ENCODE results near the gene RASGRP4.

Gene RASGRP4

DNA sequence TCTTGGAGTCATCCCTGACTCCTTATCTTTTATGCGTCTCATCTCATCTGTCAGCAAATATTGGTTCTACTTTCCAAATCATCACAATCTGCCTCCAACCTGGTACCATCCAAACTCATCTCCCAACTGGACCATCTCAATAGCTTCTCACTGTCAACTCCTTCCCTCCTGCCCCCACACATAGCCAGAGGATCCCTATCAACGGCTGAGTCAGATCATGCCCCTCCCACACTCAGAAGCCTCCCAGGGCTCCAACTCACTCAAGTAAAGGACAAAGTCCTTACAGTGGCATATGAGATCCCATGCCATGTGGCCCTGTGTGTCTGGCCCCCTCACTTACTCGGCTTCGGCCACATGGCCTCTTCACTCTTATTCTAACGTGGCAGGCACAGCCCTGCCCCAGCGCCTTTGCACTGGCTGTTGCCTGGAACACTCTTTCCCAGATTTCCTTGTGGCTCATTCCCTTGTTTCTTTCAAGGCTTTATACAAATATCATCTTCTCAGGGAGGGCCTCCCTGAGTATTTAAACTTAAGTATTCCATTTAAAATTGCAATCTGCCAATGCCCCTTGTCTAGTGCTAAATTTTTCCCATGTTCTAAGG, 33.2 kb downstream of the RASGRP4 start:
- in situ Hi-C loops (cut with MboI; ENCODE audit: low sequenced_read_pairs): loop anchor here (10.0 kb wide), 1 partner anchor 232 kb away; no protein-coding TSS in a partner anchor

DNA sequence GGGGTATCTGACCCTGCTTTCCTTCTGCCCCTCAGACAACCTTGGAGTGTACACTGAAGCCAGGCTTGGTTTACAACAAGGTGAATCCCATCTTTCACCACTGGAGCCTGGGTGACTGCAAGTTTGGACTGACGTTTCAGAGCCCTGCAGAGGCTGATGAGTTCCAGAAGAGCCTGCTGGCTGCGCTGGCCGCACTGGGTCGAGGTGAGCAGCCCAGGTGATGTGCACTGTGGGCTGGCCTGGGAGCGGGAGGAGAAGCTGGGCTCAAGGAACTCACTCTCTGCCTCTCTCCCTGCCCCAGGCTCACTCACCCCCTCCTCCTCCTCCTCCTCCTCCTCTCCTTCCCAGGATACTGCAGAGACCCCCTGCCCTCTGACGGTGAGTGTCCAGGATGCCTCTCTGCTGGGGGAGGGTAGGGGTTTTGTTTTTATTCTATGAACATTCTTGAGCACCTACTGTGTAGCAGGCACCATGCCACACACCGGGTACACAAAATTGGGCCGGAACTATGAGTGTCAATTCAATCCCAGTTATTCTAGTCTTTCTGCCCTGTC, 34.0 kb downstream of the RASGRP4 start:
- in situ Hi-C loops (cut with MboI; ENCODE audit: low sequenced_read_pairs): loop anchor here (10.0 kb wide), 1 partner anchor 233 kb away; no protein-coding TSS in a partner anchor

DNA sequence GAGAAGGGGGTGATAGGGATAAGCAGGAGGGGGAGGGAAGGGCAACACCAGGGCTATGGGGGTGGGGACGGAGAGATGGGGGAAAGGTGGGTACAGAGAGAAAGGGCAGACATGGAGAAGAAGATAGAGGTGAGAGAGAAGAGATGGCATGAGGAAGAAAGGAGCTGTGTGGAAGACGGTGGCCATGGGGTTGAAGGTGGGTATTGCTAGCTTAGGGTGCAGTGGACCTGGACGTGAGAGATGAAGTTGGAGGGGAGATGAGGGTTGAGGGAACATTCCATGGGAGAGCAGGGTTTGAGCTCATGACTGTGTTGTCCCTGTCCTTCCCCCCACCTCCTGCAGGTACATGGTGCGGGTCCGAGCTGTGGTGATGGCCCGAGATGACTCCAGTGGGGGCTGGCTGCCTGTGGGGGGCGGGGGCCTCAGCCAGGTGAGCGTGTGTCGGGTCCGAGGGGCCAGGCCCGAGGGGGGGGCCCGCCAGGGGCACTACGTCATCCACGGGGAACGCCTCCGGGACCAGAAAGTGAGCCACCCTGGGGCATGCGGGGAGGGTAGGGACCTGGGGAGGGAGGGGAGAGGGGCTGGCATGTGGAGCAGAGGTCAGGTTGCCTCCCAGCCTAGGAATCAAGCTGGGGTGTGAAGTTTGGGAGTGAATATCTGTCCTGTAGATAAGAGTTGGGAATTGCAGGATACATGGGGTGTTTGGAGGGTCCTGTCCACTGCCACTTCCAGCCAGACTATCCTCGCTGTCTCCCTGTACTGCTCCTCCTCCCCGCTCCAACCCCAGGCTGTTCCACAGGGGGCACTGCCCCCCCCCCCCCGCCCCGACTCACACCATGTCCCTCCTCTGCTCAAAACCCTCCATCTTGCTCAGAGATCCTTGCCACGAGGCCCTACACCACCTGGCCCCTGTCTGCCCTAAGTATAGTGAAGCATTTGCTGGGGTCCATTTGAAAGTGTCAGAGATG, 35.8 kb downstream of the RASGRP4 start:
- in situ Hi-C loops (cut with MboI; ENCODE audit: low sequenced_read_pairs): loop anchor here (10.0 kb wide), 1 partner anchor 235 kb away; no protein-coding TSS in a partner anchor

DNA sequence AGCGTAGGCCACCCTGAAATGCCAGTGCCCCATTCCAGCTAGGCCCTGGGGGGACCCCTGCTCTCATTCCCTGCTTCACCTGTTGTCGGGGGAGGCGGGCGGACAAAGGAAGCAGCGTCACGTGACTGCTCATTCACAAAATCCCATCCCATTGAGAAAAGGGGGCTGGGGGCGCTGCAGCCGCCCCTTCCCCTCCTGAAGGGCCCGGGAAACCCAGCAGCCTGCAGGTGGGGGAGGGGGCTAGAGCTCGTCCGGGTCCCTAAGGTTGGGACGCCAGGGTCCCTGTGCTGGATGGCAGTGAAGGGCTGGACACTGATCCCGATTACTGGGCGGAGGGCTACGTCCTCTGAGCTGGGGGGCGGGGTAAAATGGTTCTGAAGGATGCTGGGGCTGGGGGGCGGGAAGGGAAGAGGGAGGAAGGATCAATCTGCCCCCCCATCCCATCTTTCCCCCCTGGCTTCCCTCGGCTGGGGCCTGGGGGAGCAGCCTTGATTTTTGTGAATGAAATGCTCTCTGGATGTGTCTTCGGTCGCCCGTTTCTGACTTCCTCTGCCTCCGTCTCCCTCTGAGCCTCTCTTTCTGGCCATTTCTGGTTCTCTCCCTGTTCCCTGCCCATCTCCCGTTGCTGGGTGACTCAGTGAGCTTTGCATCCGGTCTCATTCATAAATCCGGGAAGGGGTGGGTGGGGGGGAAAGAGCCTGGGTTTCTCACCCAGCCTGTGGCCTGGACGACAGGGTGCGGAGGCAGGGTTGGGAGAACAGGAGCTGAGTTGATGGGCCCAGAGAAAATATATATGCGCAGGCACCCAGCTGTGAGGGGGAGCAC, 36.7 kb downstream of the RASGRP4 start:
- in situ Hi-C loops (cut with MboI; ENCODE audit: low sequenced_read_pairs): no loop called here

DNA sequence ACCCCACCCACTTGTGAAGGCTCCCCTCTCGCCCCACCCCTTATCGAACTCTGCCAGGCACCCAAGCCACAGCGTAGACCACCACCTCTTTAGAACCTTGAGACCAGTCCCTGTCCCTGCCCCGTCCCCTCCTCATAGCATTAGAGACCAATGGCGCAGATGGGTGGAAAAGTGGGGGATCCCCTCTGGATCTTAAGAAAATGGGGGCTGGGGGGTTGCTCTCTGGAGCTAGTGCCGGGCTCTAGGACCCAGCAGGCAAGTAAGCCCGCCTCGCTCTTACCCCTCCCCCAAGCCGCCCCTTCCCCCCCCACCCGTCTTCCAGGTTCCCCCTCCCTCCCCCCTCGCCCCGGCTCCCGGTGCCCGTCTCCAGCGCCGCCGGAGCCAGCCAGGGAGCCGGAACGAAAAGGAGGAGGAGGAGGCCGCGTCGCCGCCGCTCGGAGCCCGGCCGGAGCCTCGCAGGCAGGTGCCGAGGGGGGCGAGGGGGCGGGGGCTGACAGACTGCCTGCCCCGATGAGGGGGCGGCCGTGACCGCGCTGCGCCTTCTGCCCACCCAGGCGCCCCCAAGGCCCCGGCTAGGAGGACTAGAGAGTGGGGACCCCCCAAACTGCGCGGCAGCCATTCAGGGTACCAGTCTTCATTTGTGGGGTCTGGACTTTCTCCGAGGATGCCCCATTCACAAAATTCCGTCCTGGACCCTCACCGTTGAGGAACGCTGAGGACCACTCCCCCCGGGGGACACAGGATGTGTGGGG, 37.5 kb downstream of the RASGRP4 start, which contains the start of gene SPRED3:
SPRED3 (plus strand) TSS at position 349 of the 752 bp plus-strand sequence. CDS start 1,606 bp downstream, outside the sequence.
- in situ Hi-C loops (cut with MboI; ENCODE audit: low sequenced_read_pairs): no loop called here

DNA sequence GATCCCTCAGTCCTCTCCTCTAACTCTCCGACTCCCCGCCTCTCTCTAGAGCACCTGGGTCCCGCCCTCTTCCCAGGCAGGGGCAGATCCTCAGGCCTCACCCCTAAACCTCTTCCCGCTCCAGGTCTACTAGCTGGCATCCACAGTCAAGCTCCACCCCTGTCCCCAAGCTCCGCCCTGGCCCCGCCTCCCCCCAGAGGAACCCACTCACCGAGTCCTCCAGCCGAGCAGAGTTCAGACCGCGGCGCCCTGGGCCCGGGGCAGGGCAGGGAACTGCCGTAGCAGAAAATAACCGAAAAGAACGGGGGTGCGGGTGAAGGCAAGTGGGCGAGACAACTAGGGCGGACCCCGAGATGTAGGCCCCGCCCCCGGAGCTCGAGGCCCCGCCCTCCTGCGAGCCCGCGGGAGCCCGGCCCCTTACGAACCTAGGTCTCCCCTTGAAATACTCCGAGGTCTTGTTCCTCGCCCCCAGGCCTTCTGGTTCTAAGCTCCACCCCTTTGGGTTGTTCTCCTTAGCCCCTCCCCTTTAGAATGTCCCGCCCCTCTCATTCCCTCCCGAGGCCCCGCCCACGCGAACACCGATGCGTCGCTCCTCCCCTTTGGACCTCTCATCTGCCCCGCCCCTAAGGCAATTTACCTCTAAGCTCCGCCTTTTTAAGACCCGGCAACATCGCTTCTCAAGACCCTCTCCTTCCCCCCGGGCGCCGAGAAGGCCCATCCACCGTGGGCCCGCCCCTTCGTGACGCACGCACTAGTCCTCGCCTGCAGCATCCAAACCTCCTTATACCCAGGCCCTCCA, 38.3 kb downstream of the RASGRP4 start, which contains the start of gene GGN:
GGN (minus strand) TSS at position 485 of the 799 bp plus-strand sequence. CDS start 773 bp downstream, outside the sequence.
- in situ Hi-C loops (cut with MboI; ENCODE audit: low sequenced_read_pairs): no loop called here

DNA sequence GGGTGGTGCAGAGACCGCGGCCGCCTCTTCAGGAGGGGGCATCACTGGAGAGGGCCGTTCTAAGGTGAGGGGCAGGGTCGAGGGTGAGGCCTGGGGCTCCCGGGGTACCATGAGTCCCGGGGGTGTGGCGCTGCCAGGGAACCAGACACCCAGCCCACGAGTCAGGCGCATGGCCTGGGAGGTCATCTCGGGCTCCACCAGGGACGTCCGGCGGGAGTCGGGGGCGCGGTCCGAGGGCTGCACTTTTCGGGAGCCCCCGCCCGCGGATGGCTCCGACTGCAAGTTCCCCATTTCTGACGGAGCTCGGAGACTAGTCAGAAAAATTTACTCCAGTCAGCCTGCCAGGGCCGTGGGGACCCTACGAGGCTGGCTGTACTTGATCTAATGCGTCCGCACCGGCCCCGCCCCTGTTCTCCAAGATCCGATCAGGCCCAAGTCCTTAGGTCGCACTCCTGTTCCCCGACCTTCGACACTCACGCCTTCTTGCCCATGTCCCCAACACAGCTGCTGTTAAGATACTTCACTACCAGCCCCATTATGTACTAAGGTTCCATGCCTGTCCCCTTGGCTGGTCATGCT, 39.0 kb downstream of the RASGRP4 start:
- in situ Hi-C loops (cut with MboI; ENCODE audit: low sequenced_read_pairs): no loop called here

DNA sequence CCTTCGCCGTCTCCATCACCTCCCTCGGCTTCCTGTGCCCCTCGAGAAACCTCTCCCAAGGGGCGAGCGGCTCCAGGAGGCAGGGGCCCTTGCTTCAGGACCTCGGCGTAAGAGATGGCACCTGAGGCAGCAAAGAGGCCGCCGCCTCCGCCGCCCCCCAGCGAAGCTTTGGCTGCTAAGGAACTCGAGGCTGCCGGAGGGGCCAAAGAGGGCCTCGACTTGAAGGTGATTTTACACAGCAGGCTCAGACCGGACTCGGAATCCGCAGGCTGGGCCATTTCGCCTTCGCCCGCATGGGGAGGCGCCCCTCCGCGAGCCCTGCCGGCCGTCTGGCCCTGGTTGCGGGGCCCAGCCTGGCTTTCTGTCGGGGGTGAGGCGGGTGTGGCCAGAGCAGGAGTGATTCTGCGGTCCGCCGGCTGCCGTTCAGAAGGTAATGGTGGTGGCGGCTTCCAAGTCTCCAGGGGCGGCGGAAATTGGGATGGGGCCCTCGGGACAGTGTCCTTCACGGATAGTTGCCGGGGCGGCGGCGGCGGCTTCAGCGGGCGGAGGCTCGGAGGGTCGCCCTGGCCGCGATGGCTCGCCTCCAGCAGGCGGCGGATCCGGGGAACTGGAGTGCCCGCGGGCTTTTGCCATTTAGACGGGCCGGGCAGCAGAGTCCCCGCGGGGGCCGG, 39.6 kb downstream of the RASGRP4 start:
- in situ Hi-C loops (cut with MboI; ENCODE audit: low sequenced_read_pairs): no loop called here

DNA sequence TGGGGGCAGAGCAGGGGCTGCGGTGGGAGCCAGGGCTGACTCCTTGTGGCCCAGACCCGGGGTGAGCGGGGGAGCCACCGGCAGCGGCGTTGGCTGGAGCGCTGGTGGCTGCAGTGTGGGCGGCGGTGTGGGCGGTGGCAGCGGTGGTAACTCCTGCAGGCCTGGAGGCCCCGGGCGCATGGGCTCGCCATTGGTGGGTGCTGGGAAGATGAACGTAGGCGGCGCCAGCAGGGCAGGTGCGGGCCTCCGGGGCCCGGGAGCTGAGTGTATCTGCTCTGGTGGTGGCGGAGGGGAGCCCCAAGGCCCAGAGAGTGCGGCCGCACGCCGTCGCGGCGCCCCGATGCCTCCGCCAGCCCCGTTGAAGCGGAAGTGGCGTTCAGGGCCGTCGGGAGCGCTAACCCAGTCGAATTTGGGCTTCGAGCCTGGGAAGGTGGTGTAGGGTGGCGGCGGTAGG, 40.2 kb downstream of the RASGRP4 start:
- in situ Hi-C loops (cut with MboI; ENCODE audit: low sequenced_read_pairs): no loop called here

DNA sequence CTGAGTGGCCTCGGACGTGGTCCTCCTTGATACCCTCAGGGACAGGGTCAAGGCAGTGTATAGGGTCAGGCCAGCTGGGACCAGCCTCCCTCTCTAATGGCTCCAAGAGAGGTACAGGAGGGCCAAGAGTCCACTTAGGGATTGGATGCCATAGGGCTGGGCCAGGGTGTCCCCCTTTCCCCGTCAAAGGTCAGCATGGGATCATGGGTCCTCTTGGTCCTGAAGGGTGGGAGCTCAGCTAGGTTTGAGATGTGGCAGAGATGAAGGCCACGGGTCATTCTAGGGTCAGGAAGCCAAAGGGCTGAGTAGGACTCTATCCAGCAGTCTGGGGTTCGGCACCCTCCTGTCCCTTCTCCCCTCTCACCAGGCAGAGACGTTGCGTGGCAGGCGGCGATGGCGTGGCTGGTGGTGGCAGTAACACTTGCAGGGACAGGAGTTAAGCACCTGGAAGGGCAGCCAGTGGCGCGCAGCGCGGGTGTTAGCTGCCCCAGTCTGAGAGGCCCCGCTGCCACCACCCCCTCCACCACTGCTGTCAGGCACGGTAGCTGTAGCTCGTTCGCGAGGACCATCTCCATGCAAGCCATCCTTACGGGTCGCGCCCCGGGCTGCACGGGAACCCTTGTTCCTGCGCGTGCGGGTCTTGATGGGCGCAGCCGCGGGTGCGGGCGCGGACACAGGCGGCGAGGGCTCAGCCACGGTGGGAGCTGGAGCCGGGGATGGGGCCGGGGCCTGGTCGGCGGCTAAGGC, 40.8 kb downstream of the RASGRP4 start:
- in situ Hi-C loops (cut with MboI; ENCODE audit: low sequenced_read_pairs): no loop called here

DNA sequence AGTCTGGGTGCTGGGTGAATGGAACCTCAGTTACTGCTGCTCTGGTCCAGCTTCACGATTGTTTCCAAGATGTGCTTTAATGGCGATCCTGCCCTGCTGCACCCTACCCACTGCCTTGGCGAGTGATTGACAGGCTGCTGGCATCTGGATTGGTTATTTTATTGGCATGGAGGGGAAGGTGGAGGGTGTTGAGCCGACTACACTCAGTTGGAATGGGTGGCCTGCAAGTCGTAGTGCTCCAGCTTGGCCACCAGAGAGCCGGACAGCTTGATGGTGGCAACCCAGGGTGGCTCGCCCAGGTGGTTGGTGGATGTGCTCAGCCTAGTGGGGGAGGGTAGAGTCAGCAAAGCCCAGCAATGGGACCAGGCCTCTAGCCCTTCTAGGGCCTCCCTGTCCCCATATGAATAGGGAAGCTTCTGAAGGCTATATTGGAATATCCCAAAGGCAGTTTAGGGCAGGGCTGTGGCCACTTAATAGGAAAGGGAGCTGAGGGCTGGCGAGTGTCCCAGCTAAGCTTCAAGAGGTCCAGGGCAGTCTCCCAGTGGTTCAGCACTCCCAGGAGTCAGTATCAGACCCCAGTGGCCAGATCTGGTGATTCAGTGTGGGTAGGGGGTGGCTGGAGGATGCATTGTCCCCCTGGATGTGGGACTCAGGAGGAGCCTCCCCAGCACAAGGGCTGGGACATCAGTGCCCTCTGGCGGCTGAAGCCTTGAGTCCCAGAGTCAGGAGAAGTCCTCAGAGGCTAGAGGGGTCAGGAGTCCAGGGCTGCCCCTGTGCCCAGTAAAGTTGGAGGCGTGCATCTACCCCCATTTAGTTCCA, 41.6 kb downstream of the RASGRP4 start:
- in situ Hi-C loops (cut with MboI; ENCODE audit: low sequenced_read_pairs): no loop called here

DNA sequence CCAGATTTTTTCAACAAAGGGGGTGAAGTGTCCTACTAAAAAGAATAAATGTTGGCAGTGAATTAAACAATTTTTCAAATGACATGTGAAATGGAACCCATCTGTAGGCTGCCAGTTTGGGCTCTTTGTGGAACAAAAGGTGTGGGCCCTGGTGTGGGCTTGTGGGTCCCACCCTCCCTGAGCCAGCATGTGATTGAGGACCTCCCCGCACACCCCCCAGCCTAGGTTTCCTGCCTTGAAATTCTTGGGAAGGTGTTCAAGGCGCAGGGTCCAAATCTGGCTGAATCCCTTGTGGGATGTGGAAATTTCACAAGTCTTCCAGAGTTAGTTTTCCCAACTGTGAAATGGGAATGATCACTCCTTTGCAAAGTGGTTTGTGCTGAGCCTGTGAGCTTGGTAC, 42.3 kb downstream of the RASGRP4 start:
- in situ Hi-C loops (cut with MboI; ENCODE audit: low sequenced_read_pairs): no loop called here

DNA sequence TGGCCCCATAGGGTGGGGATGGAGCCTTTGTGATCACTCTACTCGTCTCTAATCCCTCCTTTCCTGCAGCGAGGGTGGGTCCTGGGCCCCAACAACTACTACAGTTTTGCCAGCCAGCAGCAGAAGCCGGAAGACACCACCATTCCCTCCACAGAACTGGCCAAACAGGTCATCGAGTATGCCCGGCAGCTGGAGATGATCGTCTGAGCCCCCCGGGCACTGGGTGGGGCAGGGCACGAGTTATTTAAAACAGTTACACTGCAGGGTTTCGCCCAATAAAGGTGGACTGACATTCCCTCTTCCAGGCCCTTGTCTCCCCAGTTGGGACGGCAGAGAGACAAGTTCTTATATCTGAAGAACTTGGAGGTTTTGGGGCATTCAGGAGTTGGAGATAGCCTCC, 42.8 kb downstream of the RASGRP4 start:
- in situ Hi-C loops (cut with MboI; ENCODE audit: low sequenced_read_pairs): no loop called here

DNA sequence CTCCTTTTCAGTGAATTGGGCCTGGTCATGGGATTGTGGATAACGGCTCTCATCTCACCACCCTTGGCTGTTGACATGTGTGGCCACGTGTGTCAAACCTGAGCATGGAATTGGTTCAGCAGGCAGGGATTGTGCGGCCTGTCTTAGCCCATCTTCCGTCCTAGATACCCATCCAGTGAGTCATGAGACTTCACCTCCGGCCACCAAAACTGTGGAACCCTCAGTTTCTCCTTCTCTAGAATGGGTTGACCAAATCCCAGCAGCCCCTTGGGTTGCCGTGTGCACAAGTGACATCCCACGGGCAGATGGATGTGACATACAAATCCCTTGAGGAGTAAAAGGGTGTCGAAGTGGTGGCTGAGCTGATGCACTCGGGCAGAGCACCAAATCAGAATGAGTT, 44.9 kb downstream of the RASGRP4 start:
- in situ Hi-C loops (cut with MboI; ENCODE audit: low sequenced_read_pairs): no loop called here

DNA sequence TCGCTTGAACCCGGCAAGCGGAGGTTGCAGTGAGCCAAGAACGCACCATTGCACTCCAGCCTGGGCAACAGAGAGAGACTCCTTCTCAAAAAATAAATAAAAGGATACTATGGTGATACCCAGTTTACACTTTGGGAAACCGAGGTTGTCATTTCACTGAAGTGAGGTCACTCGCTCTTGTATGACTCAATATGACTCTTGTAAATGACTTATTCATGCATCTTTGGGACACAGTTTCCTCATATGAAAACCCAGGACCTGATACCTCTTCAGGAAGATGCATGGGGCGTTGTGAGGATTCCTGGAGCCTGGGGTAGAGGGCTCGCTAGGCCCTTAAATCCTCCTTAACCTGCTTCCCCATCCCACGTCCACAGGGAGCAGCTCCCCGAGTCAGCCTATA, 47.2 kb downstream of the RASGRP4 start:
- in situ Hi-C loops (cut with MboI; ENCODE audit: low sequenced_read_pairs): no loop called here

DNA sequence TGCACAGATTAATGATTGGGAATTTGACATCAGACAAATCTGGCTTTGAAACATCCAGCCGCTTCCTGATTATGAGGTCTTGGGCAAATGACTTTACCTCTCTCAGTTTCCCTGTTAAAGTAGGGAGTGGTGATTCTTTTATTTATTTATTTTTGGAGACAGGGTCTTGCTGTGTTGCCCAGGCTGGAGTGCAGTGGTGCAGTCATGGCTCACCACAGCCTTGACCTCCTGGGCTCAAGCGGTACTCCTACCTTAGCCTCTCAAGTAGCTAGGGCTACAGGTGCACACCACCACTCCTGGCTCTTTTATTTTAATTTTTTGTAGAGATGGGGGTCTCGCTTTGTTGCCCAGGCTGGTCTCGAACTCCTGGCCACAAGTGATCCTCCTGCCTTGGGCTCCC, 49.0 kb downstream of the RASGRP4 start:
- in situ Hi-C loops (cut with MboI; ENCODE audit: low sequenced_read_pairs): no loop called here

DNA sequence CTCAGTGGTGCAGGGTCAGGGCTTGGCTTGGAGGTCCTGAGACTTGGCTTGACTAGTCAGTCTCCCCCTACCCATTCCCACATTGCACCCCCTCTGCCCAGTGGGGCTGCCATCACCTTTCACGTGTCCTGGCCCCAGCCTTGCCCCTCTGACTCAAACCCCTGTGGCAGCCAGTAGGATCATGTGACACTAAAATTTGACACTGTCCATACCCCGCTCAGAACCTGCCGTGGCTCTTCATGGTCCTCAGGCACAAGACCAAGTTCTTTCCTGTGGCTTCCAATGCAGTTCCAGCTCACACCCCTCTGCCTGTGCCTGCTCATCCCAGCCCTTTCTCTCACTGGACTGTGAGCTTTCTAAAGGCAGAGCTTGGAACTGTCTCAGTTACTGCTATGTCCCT, 49.4 kb downstream of the RASGRP4 start:
- in situ Hi-C loops (cut with MboI; ENCODE audit: low sequenced_read_pairs): no loop called here
